GM12865 (cell line): ENCODE measurements around the gene LDLRAD4.

Experiments
- DNase-seq: peaks from one replicate; pipeline ENCODE4 v3.0.0; 2010; ENCODE audit warnings: low read depth
- H3K4me3 ChIP-seq: 2 replicates; pipeline ENCODE4 v1.5.1; 2011; ENCODE audit warnings: mild to moderate bottlenecking, low read depth, low read length, control low read depth
- CTCF ChIP-seq: IDR thresholded peaks from 2 replicates; pipeline ENCODE4 v1.5.1; 2011; ENCODE audit warnings: low read length, control low read depth, low read depth, inconsistent platforms; ENCODE audit not compliant: insufficient read depth; ENCODE audit errors: missing control alignments

The LDLRAD4 gene

GRCh38 chr18:13584825-13585224 is 366.3 kb downstream of the LDLRAD4 start:
- no peak for TF ChIP-seq CTCF

GRCh38 chr18:13585379-13586153 is 367.0 kb downstream of the LDLRAD4 start:
- TF ChIP-seq CTCF = no peak
- no peak overlapping the region for H3K4me3 ChIP-seq
- peak; percentile 45 for DNase-seq

More at GRCh38 chr18:13584825-13585224, 366.3 kb downstream of the LDLRAD4 start:
- H3K4me3 ChIP-seq = no peak overlapping the region
- DNase-seq = no peak

- no peak for TF ChIP-seq CTCF
- peak; percentile 67 for DNase-seq
- H3K4me3 ChIP-seq = no peak overlapping the region
These were observed 368.4 kb downstream of the LDLRAD4 start for GRCh38 chr18:13587001-13587400.

- no peak for TF ChIP-seq CTCF
- H3K4me3 ChIP-seq = no peak overlapping the region
- DNase-seq = no peak
These were observed 368.9 kb downstream of the LDLRAD4 start for GRCh38 chr18:13587477-13587876.

GRCh38 chr18:13587937-13588336 is 369.4 kb downstream of the LDLRAD4 start:
- no peak for TF ChIP-seq CTCF
- no peak overlapping the region for H3K4me3 ChIP-seq
- DNase-seq = peak; percentile 62

GRCh38 chr18:13589316-13589715 is 370.8 kb downstream of the LDLRAD4 start:
- no peak for DNase-seq

More at GRCh38 chr18:13589316-13589715, 370.8 kb downstream of the LDLRAD4 start:
- TF ChIP-seq CTCF = no peak
- no peak overlapping the region for H3K4me3 ChIP-seq
